HS-27A (cell line): ENCODE results near the gene ELMO1.

ENCODE experiments used
- DNase-seq: peaks from one replicate; pipeline ENCODE4 v3.0.0-alpha.2; 2012; ENCODE audit warnings: low read depth, missing footprints

The ELMO1 gene

DNA sequence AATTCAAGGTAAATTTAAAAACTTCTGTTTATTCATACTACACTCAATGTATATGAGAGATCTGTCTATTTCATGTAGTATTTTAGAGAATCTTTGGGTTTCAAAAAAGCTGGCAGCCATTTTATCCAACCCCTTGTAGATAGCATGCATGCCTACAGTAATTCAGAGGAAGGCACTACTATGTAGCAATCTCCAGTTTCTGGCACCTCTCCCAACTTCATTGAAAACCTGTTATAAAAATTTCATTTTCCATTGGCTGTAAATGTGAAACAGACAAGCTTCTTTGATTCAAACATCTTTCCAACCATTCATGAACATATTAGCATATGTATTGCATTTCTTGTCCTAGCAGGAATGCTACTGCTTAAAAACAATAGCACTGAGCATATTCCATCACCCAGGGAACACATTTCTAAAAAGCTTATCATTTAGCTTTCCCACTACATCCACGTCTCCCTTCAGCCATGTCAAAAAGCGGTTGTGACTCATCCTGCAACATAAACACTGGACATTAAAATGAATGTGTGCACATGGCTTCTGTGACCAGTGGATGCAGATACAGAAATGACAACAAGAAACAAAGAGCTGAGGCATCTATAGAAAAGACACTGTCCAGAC lies 393.9 kb downstream of the ELMO1 start:
- no peak for DNase-seq

DNA sequence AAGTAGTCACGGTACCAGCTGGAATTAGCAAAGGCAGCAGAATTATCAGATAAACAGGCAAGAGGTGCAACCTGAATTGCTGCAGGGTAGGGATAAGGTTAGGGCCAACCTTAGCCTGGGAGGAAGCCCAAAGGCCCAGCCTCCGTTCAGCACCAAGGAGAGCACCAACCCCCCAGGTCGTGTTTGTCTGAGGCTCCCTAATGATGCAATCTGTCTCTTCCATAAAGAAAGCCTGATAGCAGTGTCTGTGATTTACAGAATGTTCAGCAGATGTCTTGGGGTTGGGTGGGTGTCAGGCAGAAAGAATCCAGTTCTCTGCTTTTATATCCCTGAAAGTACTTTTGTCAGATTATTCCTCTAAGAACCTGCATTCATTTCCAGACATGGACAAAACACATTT lies 396.0 kb downstream of the ELMO1 start:
- DNase-seq: no peak

DNA sequence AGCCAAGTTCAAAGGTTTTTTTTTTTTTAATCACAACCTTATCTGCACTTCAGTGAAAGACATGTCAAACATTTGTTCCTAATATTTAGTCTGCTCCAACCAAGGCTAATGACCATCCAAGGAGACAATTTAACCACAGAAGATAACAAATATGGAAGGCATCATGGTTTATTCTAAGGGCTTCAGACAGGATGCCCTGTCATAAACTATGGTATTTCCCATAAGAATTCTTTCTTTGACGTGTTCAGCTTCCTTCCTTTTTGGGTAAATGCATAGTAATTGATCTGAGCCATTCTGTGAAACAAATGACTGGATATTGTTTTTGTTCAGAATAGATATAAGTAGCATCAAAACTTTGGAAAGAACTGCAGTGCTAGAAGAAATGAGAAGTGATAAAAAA lies 397.9 kb downstream of the ELMO1 start:
- DNase-seq: no peak

DNA sequence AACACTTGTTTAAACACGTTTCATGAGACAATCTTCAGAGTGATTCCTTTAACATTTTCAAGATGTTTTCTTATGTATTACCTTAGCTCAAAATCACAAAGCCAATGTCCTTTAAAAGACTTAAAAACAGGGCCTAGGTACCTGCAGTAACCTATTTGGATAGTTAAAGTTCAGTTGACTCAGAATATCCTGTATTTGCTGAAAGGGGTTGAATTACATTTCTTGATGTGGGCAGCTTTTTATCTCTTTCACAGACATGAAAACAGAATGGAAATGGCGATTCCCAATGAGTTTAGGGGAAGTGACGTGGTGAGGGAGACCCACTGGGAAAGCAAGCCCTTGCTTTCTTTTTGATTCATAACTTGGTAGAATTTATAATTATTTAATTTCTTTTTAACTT lies 400.0 kb downstream of the ELMO1 start:
- no peak for DNase-seq

DNA sequence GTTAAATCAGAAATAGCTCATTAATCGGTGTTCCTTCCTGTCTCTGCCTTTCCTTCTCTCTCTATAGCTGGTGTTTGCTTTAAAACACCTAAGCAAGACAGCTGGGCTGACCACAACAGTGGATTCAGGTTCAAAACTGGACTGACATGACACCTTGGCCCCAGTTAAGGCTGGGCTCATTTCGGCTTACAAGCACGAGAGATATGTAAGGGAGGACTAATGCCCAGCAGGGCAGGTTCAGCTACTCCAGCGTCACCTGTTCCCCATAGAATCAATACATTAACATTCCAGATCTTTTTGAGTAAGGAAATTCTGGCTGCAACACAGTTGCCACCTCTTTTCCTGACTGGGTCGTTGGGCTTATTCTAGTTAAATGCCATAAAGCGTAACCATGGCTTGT lies 401.4 kb downstream of the ELMO1 start:
- DNase-seq: no peak

DNA sequence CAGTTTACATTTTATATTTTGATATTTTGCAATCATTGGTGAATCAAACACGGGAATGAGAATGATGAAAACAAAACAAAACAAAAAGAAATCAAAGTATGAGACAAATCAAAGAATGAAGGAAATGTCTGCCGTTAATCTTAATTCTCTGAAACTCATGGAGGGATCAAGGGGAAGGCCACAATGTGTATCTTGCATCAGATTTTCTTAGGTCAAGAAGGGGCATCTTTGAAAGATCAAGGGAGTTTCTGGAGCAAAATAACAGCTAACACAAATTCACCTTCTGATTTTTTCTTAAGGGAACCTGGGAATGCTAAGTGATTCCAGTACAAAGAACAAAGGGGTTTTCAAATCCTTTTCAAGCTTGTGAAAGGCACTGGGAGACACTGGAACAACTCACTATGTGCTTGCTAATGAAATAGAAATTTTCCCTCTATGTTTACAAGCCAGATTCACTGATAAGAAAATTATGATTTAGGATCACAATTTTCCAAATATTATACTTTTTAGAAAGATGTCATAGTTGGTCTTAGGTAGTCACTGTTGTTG lies 402.1 kb downstream of the ELMO1 start:
- DNase-seq: no peak

DNA sequence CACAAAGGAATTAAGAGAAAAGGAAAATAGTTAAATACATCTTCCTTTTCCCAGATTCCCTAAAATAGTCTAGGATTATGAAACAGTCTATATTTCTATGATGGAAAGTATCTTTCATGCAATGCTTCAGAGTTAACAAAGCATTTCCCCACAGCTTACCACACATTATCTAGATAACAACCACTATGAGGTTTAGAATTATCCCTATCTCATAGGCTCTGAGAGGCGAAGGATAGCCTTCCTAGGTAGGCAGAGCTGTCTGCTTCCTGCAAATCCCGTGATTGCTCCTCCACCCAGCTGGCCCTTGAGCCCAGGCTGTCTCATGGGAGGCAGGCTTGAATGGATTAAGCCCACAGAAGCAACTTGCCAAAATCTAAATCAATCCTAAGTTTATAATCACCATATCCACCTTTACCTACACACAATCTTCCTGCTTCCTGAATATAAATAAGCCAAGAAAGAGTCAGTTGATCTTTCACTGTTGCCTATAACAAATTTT lies 402.9 kb downstream of the ELMO1 start:
- no peak for DNase-seq

DNA sequence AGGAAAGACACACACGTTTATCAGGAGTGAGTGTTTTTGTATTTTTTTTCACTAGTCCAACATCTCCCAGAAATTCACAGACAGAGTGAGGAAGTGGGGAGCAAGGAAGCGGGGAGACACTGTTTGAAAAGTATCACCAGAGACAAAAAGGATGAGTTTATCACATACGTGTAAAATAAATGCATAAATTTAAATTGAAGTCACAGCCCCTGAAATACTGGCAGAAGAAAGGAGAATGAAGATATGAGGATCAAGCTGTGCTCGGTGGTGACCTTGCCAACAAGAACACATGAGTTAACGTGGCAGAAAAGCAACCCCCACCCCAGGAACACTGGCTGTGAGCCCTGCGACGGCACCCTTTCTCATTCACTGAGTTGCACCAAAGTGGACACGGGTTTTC lies 407.2 kb downstream of the ELMO1 start:
- no peak for DNase-seq

DNA sequence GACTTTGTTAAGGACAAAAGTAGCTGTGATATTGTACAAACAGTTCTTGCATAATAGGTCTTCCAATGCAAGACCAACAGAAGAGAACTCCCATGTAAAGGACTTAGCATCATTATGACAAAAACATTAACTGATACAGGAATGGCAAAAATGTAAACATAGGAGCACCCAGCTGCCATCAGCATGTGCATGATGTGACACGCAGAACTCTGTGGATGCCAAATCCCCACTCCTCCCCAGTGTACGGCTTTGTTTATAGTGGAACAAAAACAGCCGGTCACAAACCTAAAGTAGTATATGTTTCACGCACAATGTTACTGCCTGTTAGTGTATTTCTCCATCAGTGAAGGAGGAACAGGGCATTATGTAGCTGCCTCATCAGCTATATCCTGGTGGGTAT lies 408.3 kb downstream of the ELMO1 start:
- DNase-seq: no peak

DNA sequence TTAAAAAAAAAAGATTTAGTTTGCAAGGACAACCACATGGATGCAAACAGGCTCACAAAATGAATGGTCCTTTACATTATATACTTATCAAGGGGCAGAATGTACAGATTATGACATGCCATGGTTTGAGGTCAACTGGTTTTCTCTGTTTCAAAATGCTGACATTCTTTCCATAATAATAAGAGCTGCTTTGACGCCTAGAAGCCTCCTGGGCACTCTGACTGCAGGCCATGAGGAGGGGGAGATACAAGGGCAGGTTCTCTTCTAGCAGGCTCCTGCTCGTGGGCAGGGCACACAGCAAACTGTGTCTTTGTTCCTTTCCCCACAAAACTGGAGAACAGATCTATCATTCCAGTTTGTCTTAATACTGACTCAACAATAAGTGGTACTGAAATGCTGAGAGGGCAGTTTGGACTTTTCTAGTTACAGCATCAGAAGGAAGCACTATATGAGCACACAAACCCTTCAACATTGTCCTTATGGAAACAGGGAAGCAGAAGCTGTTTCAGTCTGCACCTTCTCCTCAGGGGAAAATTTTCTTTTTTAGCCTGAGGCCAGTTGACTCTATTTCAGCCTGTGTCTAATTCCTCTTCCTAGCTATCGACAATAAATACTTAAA lies 409.4 kb downstream of the ELMO1 start:
- no peak for DNase-seq

DNA sequence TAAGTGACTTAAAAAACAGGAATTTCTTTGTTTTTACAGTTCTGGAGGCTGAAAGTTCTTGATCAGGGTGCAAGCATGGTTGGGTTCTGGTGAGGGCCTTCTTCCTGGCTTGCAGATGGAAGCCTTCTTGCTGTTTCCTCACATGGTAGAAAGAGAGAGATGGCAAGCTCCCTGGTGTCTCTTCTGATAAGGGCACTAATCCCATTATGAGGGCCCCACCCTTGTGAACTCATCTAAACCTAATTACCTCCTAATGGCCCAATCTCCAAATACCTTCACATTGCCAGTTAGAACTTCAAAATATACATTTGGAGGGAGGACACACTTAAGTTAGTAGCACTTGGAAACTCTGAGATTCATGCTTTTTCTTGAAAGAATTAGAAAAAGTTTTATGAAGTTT lies 410.0 kb downstream of the ELMO1 start:
- no peak for DNase-seq

DNA sequence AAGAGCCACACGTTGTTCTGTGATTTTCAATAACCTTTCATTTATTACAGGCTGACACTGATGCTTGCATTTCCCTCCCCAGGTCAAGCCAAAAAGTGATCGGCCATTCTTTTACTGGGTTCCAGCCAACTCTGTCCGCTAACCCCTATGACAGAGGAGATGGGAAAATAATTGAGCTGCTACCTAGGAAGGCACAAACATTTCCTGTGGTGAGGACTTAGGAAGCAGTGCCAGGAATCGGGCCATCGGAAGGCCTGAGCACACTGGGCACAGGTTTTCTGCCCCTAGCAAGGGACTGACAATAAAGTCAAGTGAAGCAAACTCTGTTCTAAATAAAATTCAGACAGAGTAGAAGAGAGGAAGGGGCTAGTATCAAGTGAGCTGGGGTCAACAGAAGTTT lies 411.4 kb downstream of the ELMO1 start:
- DNase-seq: no peak

DNA sequence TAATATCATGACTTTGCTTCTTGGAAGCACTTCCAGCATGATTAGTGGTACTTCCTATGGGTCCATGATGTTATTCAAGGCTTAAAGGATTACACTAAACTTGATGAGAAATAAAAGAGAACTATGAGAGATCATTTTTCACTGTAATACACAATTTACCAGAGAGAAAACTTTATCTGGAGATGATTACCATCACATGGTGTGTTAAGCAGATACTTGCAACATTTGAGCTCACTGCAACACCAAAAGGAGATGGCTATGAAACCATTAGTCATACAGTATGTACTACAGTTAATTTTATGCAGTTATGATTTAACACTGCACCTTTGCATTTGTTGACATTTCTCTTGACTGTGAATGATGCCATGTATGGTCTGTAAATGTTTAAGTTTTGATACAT lies 413.0 kb downstream of the ELMO1 start:
- DNase-seq: no peak

DNA sequence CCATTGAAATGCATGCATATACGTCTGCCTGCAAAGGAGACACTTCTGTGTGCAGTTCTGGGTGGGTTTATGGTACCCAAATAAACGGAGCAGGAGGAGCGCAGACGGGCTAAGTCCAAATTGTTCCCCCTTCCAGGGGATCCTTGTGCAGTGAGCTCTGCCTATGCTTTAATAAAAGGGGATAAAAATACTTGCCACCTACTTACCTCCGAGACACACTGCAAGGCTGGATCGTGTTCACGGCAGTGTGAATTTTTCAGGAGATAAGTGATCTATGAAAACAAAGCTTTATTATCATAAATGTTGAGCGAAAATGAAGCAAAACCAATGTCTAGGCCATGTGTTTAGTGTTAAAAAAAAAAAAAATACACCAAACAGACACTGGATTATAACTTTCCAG lies 415.5 kb downstream of the ELMO1 start:
- no peak for DNase-seq

DNA sequence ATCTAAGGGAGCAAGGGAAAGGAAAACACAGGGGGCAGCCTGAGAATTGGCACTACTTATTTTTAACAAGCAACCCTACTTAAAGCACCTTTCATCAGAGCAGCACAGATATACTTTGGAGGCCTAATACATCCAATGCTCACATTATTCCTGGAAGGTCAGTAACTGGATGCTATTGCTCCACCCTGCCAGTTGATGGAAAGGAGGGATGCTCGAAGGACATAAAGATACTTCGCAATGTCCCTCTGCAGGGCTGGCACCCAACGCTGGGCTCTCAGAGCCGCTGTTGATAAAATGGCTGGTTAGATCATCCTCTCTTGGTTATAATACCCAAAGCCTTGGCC lies 416.4 kb downstream of the ELMO1 start:
- DNase-seq: no peak

DNA sequence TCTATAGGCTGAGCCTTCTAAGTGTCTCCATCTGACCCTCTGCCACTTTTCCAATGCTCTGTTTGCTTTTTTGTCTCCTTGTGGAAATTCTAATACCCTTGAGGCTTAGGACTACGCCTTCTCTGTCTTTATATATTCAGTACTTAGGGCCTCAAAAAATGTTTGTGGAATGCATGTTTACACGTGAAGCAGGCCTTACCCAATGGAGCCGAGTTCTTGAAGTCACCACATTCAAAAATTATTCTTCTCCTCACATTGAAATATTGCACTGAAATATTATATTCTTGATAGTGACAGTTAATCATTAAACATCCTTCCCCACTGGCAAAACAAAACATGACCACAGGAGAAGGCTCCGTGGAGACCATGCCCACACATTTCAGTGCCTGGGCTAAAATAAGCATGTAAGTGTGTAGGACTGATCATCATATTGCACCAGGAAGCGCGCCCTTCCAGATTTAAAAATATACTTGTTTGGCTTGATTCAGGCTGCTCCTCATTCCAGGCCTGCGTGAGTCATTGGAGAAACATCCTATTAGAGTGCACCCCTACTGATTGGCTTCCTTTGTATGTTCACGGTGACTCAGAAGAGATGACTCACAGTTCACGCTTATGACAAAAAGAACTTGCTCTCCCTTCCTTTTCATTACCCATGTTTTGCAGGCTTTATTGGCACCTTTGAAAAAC lies 416.9 kb downstream of the ELMO1 start:
- peak; percentile 97 for DNase-seq

DNA sequence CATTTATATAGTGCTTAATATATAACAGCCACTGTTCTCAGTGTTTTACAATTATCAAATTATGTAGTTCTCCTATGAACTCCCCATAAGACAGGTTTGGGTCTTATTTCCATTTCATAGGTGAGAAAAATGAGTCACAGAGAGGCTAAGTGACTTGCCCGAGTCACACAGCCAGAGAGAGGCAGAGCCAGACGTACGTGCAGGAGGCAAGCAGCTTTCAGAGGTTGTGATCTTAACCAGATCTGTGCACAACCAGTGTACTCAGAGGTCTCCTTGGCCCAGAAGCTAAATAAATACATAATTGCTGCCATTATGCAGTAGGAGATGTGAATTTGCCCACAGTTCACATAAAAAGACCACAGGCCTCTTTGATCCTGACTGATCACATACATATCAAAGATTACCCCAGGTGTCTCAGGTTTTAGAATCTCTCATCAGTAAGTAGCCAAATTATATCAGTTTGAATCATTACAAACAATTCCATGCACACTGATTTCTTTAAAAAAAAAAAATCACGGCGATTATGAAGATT lies 419.7 kb downstream of the ELMO1 start:
- no peak for DNase-seq

DNA sequence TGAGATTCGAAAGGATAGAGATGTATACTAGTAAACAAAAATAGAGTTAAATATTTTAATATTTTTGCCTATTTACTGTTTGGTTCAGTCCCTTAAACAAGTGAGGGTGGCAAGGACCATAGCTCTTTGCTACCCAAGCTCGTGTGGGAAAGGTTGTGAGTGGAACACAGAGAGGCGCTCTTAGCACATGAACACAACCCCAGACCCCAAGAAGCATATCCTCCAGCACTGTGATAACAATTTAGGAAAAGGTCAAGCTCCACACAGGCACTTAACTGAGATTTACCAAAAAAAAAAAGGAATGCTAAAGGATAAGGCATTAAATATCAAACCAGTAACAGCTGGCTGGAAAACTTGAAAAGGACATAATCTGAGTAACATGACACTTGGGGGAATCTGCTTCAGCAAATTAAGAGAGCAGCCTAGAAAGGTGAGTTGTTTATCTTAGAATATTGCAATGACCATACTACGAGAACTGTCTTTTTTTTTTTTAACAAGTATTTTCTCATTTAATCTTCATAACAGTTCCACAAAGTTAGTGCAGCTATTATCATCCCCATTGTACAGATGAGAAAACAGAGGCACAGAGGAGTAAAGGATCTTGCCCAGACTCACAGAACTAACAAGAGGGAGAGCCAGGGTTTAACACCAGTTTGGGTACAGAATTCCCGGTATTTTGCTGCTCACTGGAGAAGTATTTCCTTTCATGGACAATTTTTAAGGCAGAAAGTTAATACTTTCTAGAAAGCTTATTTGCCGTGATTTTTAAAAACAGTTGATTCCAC lies 420.9 kb downstream of the ELMO1 start:
- no peak for DNase-seq

DNA sequence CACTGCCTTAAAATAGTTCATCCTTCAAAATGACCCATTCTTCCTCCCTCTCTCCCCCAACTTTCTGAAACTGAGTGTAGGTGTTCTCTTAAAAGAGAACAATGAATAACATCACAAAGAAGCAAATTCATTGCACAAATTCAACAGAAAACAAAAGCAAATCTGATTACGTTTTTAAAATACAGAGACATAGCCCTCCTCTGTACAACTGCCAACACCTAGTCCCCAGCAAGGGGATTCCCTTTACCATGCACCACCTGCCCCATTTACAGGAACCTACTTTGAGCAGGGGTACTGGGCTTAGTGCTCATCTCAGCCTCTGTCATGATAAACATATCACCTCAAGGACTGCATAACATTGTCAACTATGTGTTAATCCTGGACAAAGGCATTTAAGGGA lies 421.6 kb downstream of the ELMO1 start:
- DNase-seq: no peak

DNA sequence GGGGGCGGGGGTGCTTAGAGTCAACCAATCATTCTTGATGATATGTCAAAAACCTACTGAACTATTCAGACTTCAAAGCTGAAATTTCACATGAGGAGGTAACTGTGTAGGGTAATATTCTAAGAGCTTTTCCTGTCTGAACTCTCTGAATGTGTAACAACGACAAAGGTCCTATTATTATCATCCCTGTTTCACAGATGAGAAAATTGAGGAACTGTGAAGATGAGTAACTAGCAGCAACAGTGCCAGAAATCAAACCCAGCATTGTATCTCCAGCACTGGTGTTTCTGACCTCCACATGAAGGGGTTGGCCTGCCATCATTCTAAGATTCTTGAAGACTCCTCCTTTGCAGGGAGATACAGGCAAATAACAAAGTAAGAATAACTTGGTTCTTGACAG lies 429.7 kb downstream of the ELMO1 start:
- no peak for DNase-seq

DNA sequence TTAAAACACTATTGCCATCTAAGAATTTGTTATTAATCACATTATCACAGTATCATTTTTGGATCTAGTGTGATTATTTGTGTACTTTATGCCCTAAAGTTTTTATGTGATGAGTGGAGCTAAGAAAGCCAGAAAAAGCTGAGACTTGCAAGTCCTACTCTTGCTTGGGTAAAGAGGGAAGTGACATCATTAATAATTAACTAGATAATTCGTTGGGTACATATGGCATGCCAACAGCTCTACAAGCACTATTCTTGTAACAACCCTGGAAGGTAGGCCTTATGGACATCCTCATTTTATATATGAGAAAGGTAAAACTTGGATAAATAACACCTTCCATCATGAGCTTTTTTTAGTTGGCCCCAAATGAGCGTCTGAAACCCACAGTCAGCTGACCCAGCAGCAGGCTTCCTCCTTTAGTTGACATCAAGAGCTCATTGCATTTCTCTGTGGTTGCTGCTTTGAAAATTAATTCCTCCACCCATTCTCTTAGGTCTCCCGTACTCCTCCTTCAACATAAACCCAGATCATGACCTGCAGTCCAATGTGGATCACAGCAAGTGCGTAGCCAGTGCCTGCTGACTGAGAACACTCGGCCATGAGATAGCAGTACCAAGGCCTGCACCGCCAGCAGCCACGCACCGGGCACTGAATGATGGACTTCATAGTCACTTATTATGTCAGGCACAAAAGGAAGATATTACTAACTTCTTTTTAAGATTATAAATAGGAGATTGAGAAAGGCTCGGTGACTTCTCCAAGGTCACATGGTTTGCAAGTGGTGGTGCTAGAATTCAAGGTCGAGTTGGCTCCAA lies 432.4 kb downstream of the ELMO1 start:
- no peak for DNase-seq
